Measurements from ENCODE around the gene SMURF1.

DNA sequence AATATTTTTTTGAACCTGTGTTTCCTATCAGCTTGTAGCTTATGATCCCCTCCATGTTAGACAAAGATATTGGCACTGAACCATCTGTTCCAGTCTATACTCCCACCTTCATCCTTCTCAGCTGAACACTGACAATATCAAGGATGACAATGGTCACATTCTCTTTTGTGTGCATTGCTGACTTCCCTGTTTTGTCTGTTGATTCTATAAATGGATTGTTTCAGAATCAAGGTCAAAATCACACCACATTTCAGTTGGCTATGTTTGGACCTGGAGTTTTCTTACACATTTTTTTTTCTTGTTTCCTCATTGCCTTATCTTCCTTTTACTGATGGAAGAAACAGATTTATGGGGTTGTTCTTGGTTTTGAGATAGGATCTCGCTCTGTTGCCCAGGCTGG is 11.3 kb upstream of the SMURF1 start:
- no peak for TF ChIP-seq EZH2 (IDR thresholded peaks at IDR 0.05; ENCODE audit: insufficient read depth, poor library complexity, severe bottlenecking)
- TF ChIP-seq EZH2phosphoT487 (IDR thresholded peaks at IDR 0.05; ENCODE audit: insufficient read depth, low read depth), result no peak

Data from GM23248 (cell line).